MM.1S (cell line): ENCODE measurements around the gene NEDD4L.

Experiments used
- EZH2 ChIP-seq: fragments of 300-600 bp; sonication (generic); optimal IDR thresholded peaks from 2 replicates; pipeline ENCODE3; 2017; ENCODE audit warnings: low read depth, mild to moderate bottlenecking, antibody characterized with exemption, low read length, mixed read lengths
- EZH2phosphoT487 ChIP-seq: fragments of 300-600 bp; sonication (generic); IDR thresholded peaks from 2 replicates; pipeline ENCODE4 v1.6.1; 2018; ENCODE audit warnings: antibody characterized with exemption, low read length

DNA sequence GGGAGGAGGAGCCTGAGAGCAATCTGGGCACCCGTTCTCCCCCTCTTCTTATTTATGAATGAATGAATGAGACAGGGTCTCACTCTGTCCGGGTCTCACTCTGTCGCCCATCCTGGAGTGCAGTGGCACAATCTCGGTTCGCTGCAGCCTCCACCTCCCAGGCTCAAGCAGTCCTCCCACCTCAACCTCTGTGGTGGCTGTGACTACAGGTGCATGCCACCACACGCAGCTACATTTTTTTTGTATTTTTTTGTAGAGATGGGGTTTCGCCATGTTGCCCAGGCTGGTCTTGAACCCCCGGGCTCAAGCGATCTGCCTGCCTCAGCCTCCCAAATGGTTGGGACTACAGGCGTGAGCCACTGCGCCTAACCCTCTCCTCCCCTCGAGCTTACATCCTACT lies 198.4 kb downstream of the NEDD4L start:
- TF ChIP-seq EZH2 (no peak), EZH2phosphoT487 (no peak)
